ENCODE data around the gene VNN1. TPM values are rescaled to one million over a fixed set of nuclear protein-coding genes. Genes with fewer than 3 reads are reported as not detected.
A peak's percentile ranks its signal among the peaks of the same experiment; 100 is the strongest.

The VNN1 gene
- total and polyA plus RNA-seq, 7 experiments from 2014 or later, result 0.11 to 8.4 (median 1.1) TPM; not detected in 4

- H3K4me1 Mint-ChIP-seq, result peaks cover 0 to 21% (median 0%) of the 10 kb centered on the region in 7 donors
- no peaks in the 10 kb centered on the region for H3K36me3 Mint-ChIP-seq
- no peaks in the 10 kb centered on the region for H3K4me1 ChIP-seq (ENCODE audit: control insufficient read depth in 2 of 2, insufficient read depth in 2 of 2, low read length in 2 of 2)
- H3K27ac Mint-ChIP-seq, result no peak overlapping the region
- H3K36me3 ChIP-seq (ENCODE audit: control insufficient read depth in 2 of 3, insufficient read depth in 3 of 3, low read length in 3 of 3), result no peaks in the 10 kb centered on the region
- no peaks in the 10 kb centered on the region for H3K9me3 ChIP-seq (ENCODE audit: control insufficient read depth in 2 of 3, low read length in 3 of 3)
- intact Hi-C loops (cut with micrococcal nuclease), result no loop called here
- H3K27ac ChIP-seq (ENCODE audit: low read depth, low read length), result no peak overlapping the region
- no peak overlapping the region for H3K4me3 ChIP-seq (ENCODE audit: low read length)
- ChIA-PET POLR2A (no interaction called here), CTCF (no interaction called here)
- DNase-seq (no peak), ATAC-seq (no peak)
- no peaks in the 10 kb centered on the region for H3K9me3 Mint-ChIP-seq
- H3K4me3 Mint-ChIP-seq, result no peak overlapping the region
- H3K27me3 ChIP-seq (ENCODE audit: control insufficient read depth in 2 of 2, insufficient read depth in 2 of 2, low read length in 2 of 2), result no peaks in the 10 kb centered on the region
- peaks cover 0 to 14% (median 0%) of the 10 kb centered on the region in 5 donors for H3K27me3 Mint-ChIP-seq
These were observed 14.8 kb upstream of the VNN1 start for GRCh38 chr6:132728616-132729015.

GRCh38 chr6:132726608-132726975, 12.7 kb upstream of the VNN1 start:
- no peak overlapping the region for H3K4me3 Mint-ChIP-seq
- H3K27ac Mint-ChIP-seq, result no peak overlapping the region
- peaks cover 0 to 3% (median 0%) of the 10 kb centered on the region in 5 donors for H3K36me3 Mint-ChIP-seq
- intact Hi-C loops (cut with micrococcal nuclease), result no loop called here
- Histone ChIP-seq H3K9me3 (ENCODE audit: control insufficient read depth in 2 of 3, low read length in 3 of 3) (no peaks in the 10 kb centered on the region), H3K36me3 (ENCODE audit: control insufficient read depth in 2 of 3, insufficient read depth in 3 of 3, low read length in 3 of 3) (no peaks in the 10 kb centered on the region), H3K27ac (ENCODE audit: low read depth, low read length) (no peak overlapping the region), H3K4me1 (ENCODE audit: control insufficient read depth in 2 of 2, insufficient read depth in 2 of 2, low read length in 2 of 2) (no peaks in the 10 kb centered on the region), H3K27me3 (ENCODE audit: control insufficient read depth in 2 of 2, insufficient read depth in 2 of 2, low read length in 2 of 2) (no peaks in the 10 kb centered on the region), H3K4me3 (ENCODE audit: low read length) (no peak overlapping the region)
- ChIA-PET CTCF (no interaction called here), POLR2A (no interaction called here)
- ATAC-seq (no peak), DNase-seq (no peak)
- H3K4me1 Mint-ChIP-seq, result peaks cover 0 to 14% (median 0%) of the 10 kb centered on the region in 7 donors
- peaks cover 0 to 2% (median 0%) of the 10 kb centered on the region in 5 donors for H3K27me3 Mint-ChIP-seq
- no peaks in the 10 kb centered on the region for H3K9me3 Mint-ChIP-seq

- H3K27me3 ChIP-seq (ENCODE audit: control insufficient read depth in 2 of 2, insufficient read depth in 2 of 2, low read length in 2 of 2), result no peaks in the 10 kb centered on the region
- no peak overlapping the region for H3K27ac ChIP-seq (ENCODE audit: low read depth, low read length)
- H3K4me3 Mint-ChIP-seq, result peak overlapping the region in 1 of 10 donors; percentile 8
- no peaks in the 10 kb centered on the region for H3K36me3 ChIP-seq (ENCODE audit: control insufficient read depth in 2 of 3, insufficient read depth in 3 of 3, low read length in 3 of 3)
- ATAC-seq (no peak), DNase-seq (no peak)
- H3K4me1 ChIP-seq (ENCODE audit: control insufficient read depth in 2 of 2, insufficient read depth in 2 of 2, low read length in 2 of 2), result no peaks in the 10 kb centered on the region
- intact Hi-C loops (cut with micrococcal nuclease), result no loop called here
- H3K4me3 ChIP-seq (ENCODE audit: low read length), result no peak overlapping the region
- ChIA-PET POLR2A (no interaction called here), CTCF (no interaction called here)
- H3K4me1 Mint-ChIP-seq, result peaks cover 0 to 14% (median 0%) of the 10 kb centered on the region in 7 donors
- H3K9me3 Mint-ChIP-seq, result no peaks in the 10 kb centered on the region
- H3K9me3 ChIP-seq (ENCODE audit: control insufficient read depth in 2 of 3, low read length in 3 of 3), result no peaks in the 10 kb centered on the region
- peaks cover 0 to 3% (median 0%) of the 10 kb centered on the region in 5 donors for H3K36me3 Mint-ChIP-seq
- no peak overlapping the region for H3K27ac Mint-ChIP-seq
- H3K27me3 Mint-ChIP-seq, result peaks cover 0 to 2% (median 0%) of the 10 kb centered on the region in 5 donors
These were observed 12.2 kb upstream of the VNN1 start for GRCh38 chr6:132725947-132726607.

DNA sequence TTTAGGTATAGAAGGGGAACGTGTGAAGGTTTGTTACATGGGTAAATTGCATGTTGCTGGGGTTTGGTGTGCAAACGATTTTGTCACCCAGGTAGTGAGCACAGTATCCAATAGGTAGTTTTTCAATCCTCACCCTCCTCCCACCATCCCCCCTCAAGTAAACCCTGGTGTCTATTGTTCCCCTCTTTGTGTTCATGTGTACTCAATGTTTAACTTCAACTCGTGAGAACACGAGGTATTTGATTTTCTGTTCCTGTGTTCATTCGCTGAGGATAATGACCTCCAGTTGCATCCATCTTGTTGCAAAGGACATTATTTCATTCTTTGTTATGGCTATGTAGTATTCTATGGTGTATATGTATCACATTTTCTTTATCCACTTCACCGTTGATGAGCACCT, 11.6 kb upstream of the VNN1 start:
- no peak overlapping the region for H3K27ac Mint-ChIP-seq
- no peak overlapping the region for H3K27ac ChIP-seq (ENCODE audit: low read depth, low read length)
- no peak overlapping the region for H3K4me3 Mint-ChIP-seq
- H3K9me3 ChIP-seq (ENCODE audit: control insufficient read depth in 2 of 3, low read length in 3 of 3), result no peaks in the 10 kb centered on the region
- H3K36me3 ChIP-seq (ENCODE audit: control insufficient read depth in 2 of 3, insufficient read depth in 3 of 3, low read length in 3 of 3), result no peaks in the 10 kb centered on the region
- peaks cover 0 to 3% (median 0%) of the 10 kb centered on the region in 5 donors for H3K36me3 Mint-ChIP-seq
- CTCF ChIA-PET, result interaction anchor here (0.7 kb wide), 1 partner anchor 39 kb away, joined by 3 read pairs; no protein-coding TSS in a partner anchor
- ATAC-seq (no peak), DNase-seq (no peak)
- no peak overlapping the region for H3K4me3 ChIP-seq (ENCODE audit: low read length)
- H3K27me3 ChIP-seq (ENCODE audit: control insufficient read depth in 2 of 2, insufficient read depth in 2 of 2, low read length in 2 of 2), result no peaks in the 10 kb centered on the region
- H3K4me1 Mint-ChIP-seq, result peaks cover 0 to 14% (median 0%) of the 10 kb centered on the region in 7 donors
- H3K4me1 ChIP-seq (ENCODE audit: control insufficient read depth in 2 of 2, insufficient read depth in 2 of 2, low read length in 2 of 2), result no peaks in the 10 kb centered on the region
- peaks cover 0 to 4% (median 0%) of the 10 kb centered on the region in 5 donors for H3K27me3 Mint-ChIP-seq
- intact Hi-C loops (cut with micrococcal nuclease), result no loop called here
- POLR2A ChIA-PET, result interaction anchor here (0.5 kb wide), 1 partner anchor 7 kb away, joined by 3 read pairs; no protein-coding TSS in a partner anchor
- H3K9me3 Mint-ChIP-seq, result no peaks in the 10 kb centered on the region

- POLR2A ChIA-PET, result no interaction called here
- H3K9me3 Mint-ChIP-seq, result peaks cover 0 to 2% (median 0%) of the 10 kb centered on the region in 11 donors
- CTCF ChIA-PET, result interaction anchor here (0.7 kb wide), 1 partner anchor 440 kb away, joined by 3 read pairs; no protein-coding TSS in a partner anchor
- H3K4me3 Mint-ChIP-seq, result no peak overlapping the region
- H3K27ac ChIP-seq (ENCODE audit: low read depth, low read length), result no peak overlapping the region
- ATAC-seq (no peak), DNase-seq (no peak)
- no peaks in the 10 kb centered on the region for H3K36me3 ChIP-seq (ENCODE audit: control insufficient read depth in 2 of 3, insufficient read depth in 3 of 3, low read length in 3 of 3)
- peaks cover 0 to 3% (median 0%) of the 10 kb centered on the region in 5 donors for H3K36me3 Mint-ChIP-seq
- H3K4me1 ChIP-seq (ENCODE audit: control insufficient read depth in 2 of 2, insufficient read depth in 2 of 2, low read length in 2 of 2), result no peaks in the 10 kb centered on the region
- H3K9me3 ChIP-seq (ENCODE audit: control insufficient read depth in 2 of 3, low read length in 3 of 3), result no peaks in the 10 kb centered on the region
- H3K27me3 ChIP-seq (ENCODE audit: control insufficient read depth in 2 of 2, insufficient read depth in 2 of 2, low read length in 2 of 2), result no peaks in the 10 kb centered on the region
- no peak overlapping the region for H3K4me3 ChIP-seq (ENCODE audit: low read length)
- intact Hi-C loops (cut with micrococcal nuclease), result no loop called here
- H3K4me1 Mint-ChIP-seq, result peaks cover 0 to 3% (median 0%) of the 10 kb centered on the region in 7 donors
- H3K27ac Mint-ChIP-seq, result no peak overlapping the region
- H3K27me3 Mint-ChIP-seq, result peaks cover 0 to 9% (median 0%) of the 10 kb centered on the region in 5 donors
These were observed 6.0 kb upstream of the VNN1 start for GRCh38 chr6:132719736-132720448.

GRCh38 chr6:132715881-132716637, 2.2 kb upstream of the VNN1 start:
- peaks cover 0 to 2% (median 0%) of the 10 kb centered on the region in 11 donors for H3K9me3 Mint-ChIP-seq
- H3K36me3 Mint-ChIP-seq, result no peaks in the 10 kb centered on the region
- DNase-seq (no peak), ATAC-seq (no peak)
- intact Hi-C loops (cut with micrococcal nuclease), result no loop called here
- H3K9me3 ChIP-seq (ENCODE audit: control insufficient read depth in 2 of 3, low read length in 3 of 3), result no peaks in the 10 kb centered on the region
- no peak overlapping the region for H3K4me3 Mint-ChIP-seq
- ChIA-PET POLR2A (interaction anchor here (0.6 kb wide), 1 partner anchor 100 kb away, joined by 3 read pairs; no protein-coding TSS in a partner anchor), CTCF (no interaction called here)
- H3K4me1 ChIP-seq (ENCODE audit: control insufficient read depth in 2 of 2, insufficient read depth in 2 of 2, low read length in 2 of 2), result no peaks in the 10 kb centered on the region
- H3K4me1 Mint-ChIP-seq, result peaks cover 0 to 4% (median 0%) of the 10 kb centered on the region in 7 donors
- H3K27ac ChIP-seq (ENCODE audit: low read depth, low read length), result no peak overlapping the region
- no peaks in the 10 kb centered on the region for H3K27me3 ChIP-seq (ENCODE audit: control insufficient read depth in 2 of 2, insufficient read depth in 2 of 2, low read length in 2 of 2)
- no peak overlapping the region for H3K4me3 ChIP-seq (ENCODE audit: low read length)
- peaks cover 0 to 27% (median 17%) of the 10 kb centered on the region in 5 donors for H3K27me3 Mint-ChIP-seq
- no peak overlapping the region for H3K27ac Mint-ChIP-seq
- no peaks in the 10 kb centered on the region for H3K36me3 ChIP-seq (ENCODE audit: control insufficient read depth in 2 of 3, insufficient read depth in 3 of 3, low read length in 3 of 3)

All from naive thymus-derived CD4-positive, alpha-beta T cell (primary cell).